ENCODE measurements around the gene GNPDA1.
"Not testable (repeated sequence)": the region's sequence is repeated elsewhere in the genome, so short reads cannot be mapped to it uniquely, and the experiment has no call there.

The GNPDA1 gene

GRCh38 chr5:142012792-142013388, at the start of gene GNPDA1:
Gene GNPDA1 (minus strand): TSS chr5:142013027. CDS start chr5:142012035, 992 bp downstream.
- DNase-seq (ENCODE audit: low read depth): peak; percentile 34

DNA sequence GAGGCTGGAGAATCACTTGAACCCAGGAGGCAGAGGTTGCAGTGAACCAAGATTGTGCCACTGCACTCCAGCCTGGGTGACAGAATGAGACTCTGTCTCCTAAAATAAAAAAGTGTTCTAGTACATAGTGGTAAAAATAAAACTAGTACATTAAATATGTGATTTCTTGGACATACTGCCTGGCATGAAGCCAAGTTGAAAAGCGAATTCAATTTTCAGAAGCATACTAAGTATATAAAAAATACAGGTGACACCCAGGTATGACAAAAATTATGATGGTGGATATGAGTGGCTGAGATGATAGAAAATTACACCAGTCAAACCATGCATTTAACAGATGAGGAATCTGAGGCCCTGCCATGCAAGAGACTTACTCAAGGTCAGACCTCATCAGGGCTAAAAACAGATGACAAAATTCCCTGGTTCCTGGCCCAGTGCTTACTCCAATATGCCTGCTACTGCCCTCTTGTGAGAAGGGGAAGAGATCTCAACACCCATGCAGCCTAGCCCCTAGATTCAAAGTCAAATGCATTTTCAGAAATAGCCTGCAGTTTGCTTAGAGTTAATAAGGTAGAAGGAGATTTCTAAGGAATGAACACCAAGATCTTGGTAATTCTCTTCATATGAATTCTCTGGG, 46.6 kb upstream of the GNPDA1 start:
- H3K4me3 ChIP-seq (ENCODE audit: low read depth, low read length): no peak overlapping the region
- no peak for DNase-seq (ENCODE audit: low read depth)

More at GRCh38 chr5:142012792-142013388, at the start of gene GNPDA1:
- peak within 1 kb of the TSS; percentile 70 for H3K4me3 ChIP-seq (ENCODE audit: low read depth, low read length)

GRCh38 chr5:142057697-142058056, 44.9 kb upstream of the GNPDA1 start:
- H3K4me3 ChIP-seq (ENCODE audit: low read depth, low read length): no peak overlapping the region
- DNase-seq (ENCODE audit: low read depth): no peak

- DNase-seq (ENCODE audit: low read depth): no peak
- no peak overlapping the region for H3K4me3 ChIP-seq (ENCODE audit: low read depth, low read length)
Measured at GRCh38 chr5:142056816-142057696, 44.2 kb upstream of the GNPDA1 start.

DNA sequence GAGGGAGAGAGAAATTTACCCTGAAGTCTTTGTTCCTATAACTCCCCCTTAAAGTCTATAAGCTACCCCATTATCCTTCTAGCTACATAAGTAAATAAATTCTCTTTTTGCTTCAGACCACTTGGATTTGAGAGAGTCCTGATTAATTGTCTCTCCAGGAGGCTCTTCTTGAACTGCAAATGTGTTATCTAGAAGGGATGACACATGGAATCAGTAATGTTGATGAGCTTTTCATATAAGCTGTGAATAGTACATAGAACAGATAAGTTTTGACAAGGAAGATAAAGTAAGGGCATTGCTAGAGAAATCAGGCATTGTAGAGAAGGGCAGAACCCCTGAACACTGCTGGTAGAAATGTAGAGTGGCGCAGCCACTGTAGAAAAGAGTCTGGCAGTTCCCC, 42.5 kb upstream of the GNPDA1 start:
- H3K4me3 ChIP-seq (ENCODE audit: low read depth, low read length): no peak overlapping the region
- DNase-seq (ENCODE audit: low read depth): no peak

DNA sequence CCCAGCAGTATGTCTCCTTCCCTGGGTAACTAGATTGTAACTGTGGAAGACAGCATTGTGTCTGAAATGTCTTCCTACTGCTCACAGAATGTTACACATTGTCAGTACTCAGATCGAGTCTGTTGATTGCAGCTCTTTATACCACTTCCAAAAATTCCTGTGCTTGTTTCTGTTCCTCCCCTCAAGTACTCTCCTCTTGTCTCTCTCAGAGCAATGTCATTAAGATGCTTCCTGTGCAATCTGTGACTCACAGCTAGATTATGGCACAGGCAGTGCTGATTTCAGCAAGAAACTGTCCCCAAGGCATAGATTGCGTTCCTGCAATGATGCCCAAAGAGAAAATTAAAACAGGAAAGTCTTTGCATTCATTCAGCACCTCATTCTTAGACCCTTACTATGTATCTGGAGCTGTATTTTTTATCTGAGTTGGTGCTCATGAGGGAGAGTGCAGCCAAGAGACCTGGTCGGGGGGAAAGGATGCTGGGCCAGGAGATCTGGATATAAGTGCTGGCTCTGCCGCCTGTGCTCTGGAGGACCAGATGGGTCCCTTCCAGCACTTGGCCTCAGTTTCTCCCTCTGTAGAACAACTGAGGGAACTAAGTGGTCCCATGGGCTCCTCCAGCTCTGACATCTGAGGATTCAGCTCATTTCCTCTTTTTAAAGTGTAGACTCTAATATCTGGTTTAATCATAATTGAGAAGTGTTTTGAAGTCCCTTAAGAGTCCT, 40.8 kb upstream of the GNPDA1 start:
- DNase-seq (ENCODE audit: low read depth): peak; percentile 86
- H3K4me3 ChIP-seq (ENCODE audit: low read depth, low read length): no peak overlapping the region

- not testable (repeated sequence) for DNase-seq (ENCODE audit: low read depth)
Measured at GRCh38 chr5:142052026-142052425, 39.2 kb upstream of the GNPDA1 start.

DNA sequence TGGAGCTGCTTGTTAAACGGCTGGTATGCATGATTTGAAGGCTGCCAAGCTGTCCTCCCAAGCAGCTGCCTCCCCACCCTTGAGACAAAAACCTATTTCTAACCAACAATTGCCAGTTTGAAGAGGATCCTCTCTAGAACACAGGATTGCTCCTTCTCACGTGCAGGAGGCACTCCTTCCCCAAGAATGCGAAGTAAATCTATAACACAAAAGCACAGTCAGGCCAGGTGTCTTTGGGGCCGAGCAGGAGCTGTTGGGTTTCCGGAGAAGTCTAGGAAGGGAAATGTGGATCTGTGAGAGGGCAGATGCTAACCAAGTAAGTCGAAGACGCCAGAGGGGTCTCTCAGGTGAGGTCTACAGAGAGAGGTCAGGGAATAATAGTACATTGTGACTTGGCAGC, 35.4 kb upstream of the GNPDA1 start:
- H3K4me3 ChIP-seq (ENCODE audit: low read depth, low read length): no peak overlapping the region
- no peak for DNase-seq (ENCODE audit: low read depth)

More at GRCh38 chr5:142052026-142052425, 39.2 kb upstream of the GNPDA1 start:
- H3K4me3 ChIP-seq (ENCODE audit: low read depth, low read length): not testable (repeated sequence)

- DNase-seq (ENCODE audit: low read depth): no peak
- H3K4me3 ChIP-seq (ENCODE audit: low read depth, low read length): no peak overlapping the region
Measured at GRCh38 chr5:142046191-142046590, 33.4 kb upstream of the GNPDA1 start.

DNA sequence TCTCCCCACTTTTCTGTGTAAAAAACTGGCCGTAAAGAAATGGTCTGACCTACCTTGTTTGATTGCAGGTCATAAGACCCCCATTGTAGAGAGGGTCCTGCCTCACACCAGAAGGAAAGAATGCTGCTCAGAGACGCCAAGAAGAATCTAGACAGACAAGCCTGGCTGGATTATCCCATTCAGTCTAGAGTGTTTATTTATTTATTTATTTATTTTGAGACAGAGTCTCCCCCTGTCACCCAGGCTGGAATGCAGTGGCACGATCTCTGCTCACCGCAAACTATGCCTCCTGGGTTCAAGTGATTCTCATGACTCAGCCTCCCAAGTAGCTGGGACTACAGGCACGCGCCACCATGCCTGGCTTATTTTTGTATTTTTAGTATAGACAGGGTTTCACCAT, 28.1 kb upstream of the GNPDA1 start:
- H3K4me3 ChIP-seq (ENCODE audit: low read depth, low read length); DNase-seq (ENCODE audit: low read depth): not testable (repeated sequence)

- no peak for DNase-seq (ENCODE audit: low read depth)
- no peak overlapping the region for H3K4me3 ChIP-seq (ENCODE audit: low read depth, low read length)
Measured at GRCh38 chr5:142040285-142040684, 27.5 kb upstream of the GNPDA1 start.

DNA sequence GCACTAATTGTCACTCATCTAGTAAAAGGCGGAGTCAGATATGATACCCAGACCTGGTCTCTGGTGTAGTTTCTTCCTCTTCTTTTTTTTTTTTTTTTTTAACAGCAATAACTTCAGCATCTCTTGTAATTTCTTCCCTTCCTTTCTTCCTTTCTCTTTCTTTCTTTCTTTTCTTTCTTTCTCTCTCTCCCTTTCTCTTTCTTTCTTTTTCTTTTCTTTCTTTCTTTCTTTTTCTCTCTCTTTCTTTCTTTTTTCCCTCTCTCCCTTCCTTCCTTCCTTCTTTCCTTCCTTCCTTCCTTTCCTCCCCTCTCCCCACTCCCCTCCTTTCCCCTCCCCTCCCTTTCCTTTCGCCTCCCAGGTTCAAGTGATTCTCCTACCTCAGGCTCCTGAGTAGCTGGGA, 25.9 kb upstream of the GNPDA1 start:
- no peak for DNase-seq (ENCODE audit: low read depth)
- no peak overlapping the region for H3K4me3 ChIP-seq (ENCODE audit: low read depth, low read length)

DNA sequence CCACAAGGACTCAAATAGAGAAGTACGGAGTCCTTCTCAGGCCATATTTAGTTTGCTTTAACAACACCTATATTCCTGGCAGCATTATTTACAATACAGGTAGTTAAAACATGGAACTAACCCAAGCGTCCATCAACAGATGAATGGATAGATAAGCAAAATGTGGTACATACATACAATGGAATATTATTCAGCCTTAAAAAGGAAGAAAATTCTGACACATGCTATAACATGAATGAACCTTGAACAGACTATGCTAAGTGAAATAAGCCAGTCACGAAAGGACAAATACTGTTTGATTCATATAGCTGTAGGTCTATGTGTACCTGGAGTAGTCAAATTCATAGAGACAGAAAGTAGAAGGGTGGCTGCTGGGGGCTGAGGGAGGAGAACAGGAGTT, 24.8 kb upstream of the GNPDA1 start:
- not testable (repeated sequence) for H3K4me3 ChIP-seq (ENCODE audit: low read depth, low read length); DNase-seq (ENCODE audit: low read depth)

GRCh38 chr5:142036918-142037317, 24.1 kb upstream of the GNPDA1 start:
- H3K4me3 ChIP-seq (ENCODE audit: low read depth, low read length): no peak overlapping the region
- no peak for DNase-seq (ENCODE audit: low read depth)

DNA sequence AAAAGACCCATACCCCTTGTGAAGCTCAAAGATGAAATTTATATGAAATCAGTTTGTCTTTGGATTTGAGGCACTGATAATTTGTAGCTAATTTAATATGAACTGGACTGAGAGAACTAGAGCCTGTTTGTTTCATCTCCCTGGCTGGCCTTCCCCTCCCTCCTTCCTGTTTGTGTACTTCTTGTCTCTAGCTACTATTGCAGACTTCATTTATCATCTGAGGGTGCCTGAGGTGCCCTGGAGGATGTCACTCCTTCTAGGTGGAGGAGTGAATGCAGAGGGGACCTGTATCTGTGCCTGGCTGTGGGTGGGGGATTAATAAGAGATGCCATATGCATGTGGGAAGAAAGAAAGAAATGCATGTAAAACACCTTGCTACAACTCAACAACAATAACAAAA, 22.2 kb upstream of the GNPDA1 start:
- no peak for DNase-seq (ENCODE audit: low read depth)
- no peak overlapping the region for H3K4me3 ChIP-seq (ENCODE audit: low read depth, low read length)

- not testable (repeated sequence) for DNase-seq (ENCODE audit: low read depth); H3K4me3 ChIP-seq (ENCODE audit: low read depth, low read length)
Measured at GRCh38 chr5:142033632-142034567, 21.1 kb upstream of the GNPDA1 start.

- H3K4me3 ChIP-seq (ENCODE audit: low read depth, low read length): no peak overlapping the region
- DNase-seq (ENCODE audit: low read depth): no peak
Measured at GRCh38 chr5:142032747-142033631, 20.2 kb upstream of the GNPDA1 start.

GRCh38 chr5:142032150-142032549, 19.3 kb upstream of the GNPDA1 start:
- no peak for DNase-seq (ENCODE audit: low read depth)
- no peak overlapping the region for H3K4me3 ChIP-seq (ENCODE audit: low read depth, low read length)
